ENCODE measurements around the gene ACTR6. TPM values are rescaled to one million over a fixed set of nuclear protein-coding genes. Genes with fewer than 3 reads are reported as not detected.

Gene ACTR6
- total RNA-seq, 1 experiment from 2014 or later: 26.9 TPM

- Histone ChIP-seq H3K4me3 (no peak overlapping the region), H3F3A (ENCODE audit: insufficient read depth, low read depth) (no peaks in the 10 kb centered on the region), H3K4me1 (replicated peaks; ENCODE audit: insufficient read depth) (no peaks in the 10 kb centered on the region), H3K27me3 (ENCODE audit: insufficient read depth, low read depth) (no peaks in the 10 kb centered on the region), H3K79me2 (ENCODE audit: low read depth) (no peaks in the 10 kb centered on the region), H2AFZ (no peak overlapping the region), H3K9me3 (ENCODE audit: insufficient read depth, low read depth) (no peaks in the 10 kb centered on the region), H3K4me2 (no peak overlapping the region), H3K27ac (no peak overlapping the region), H3K36me3 (ENCODE audit: low read depth) (peaks cover 6% of the 10 kb centered on the region), H3K9me2 (ENCODE audit: insufficient read depth) (no peaks in the 10 kb centered on the region), H4K20me1 (ENCODE audit: insufficient read depth) (no peaks in the 10 kb centered on the region; the same call in 1 of the 2 replicates)
- intact Hi-C loops (cut with micrococcal nuclease; ENCODE audit: unreplicated experiment): no loop called here
- no peak for DNase-seq
- ChIA-PET CTCF (no interaction called here), POLR2A (ENCODE audit: unreplicated experiment) (no interaction called here)
- TF ChIP-seq EZH2 (IDR thresholded peaks at IDR 0.05; ENCODE audit: low read depth) (no peak), CTCF (conservative IDR thresholded peaks at IDR 0.05) (no peak)
- no TSS peak for BruUV-seq (replicated peaks)
Observed at GRCh38 chr12:100213016-100213891, 12.6 kb downstream of the ACTR6 start.

GRCh38 chr12:100214518-100214917 lies 13.9 kb downstream of the ACTR6 start:
- intact Hi-C loops (cut with micrococcal nuclease; ENCODE audit: unreplicated experiment): no loop called here
- Histone ChIP-seq H3K27ac (no peak overlapping the region), H4K20me1 (ENCODE audit: insufficient read depth) (no peaks in the 10 kb centered on the region; the same call in 1 of the 2 replicates), H3K4me2 (no peak overlapping the region), H2AFZ (no peak overlapping the region), H3F3A (ENCODE audit: insufficient read depth, low read depth) (no peaks in the 10 kb centered on the region), H3K9me3 (ENCODE audit: insufficient read depth, low read depth) (no peaks in the 10 kb centered on the region), H3K4me3 (no peak overlapping the region), H3K79me2 (ENCODE audit: low read depth) (no peaks in the 10 kb centered on the region), H3K9me2 (ENCODE audit: insufficient read depth) (no peaks in the 10 kb centered on the region), H3K36me3 (ENCODE audit: low read depth) (peaks cover 11% of the 10 kb centered on the region), H3K27me3 (ENCODE audit: insufficient read depth, low read depth) (no peaks in the 10 kb centered on the region), H3K4me1 (replicated peaks; ENCODE audit: insufficient read depth) (no peaks in the 10 kb centered on the region)
- POLR2A ChIA-PET (ENCODE audit: unreplicated experiment): no interaction called here
- CTCF ChIA-PET: no interaction called here
- no TSS peak for BruUV-seq (replicated peaks)
- TF ChIP-seq CTCF (conservative IDR thresholded peaks at IDR 0.05): no peak
- no peak for TF ChIP-seq EZH2 (IDR thresholded peaks at IDR 0.05; ENCODE audit: low read depth)
- no peak for DNase-seq

GRCh38 chr12:100215209-100215608 lies 14.6 kb downstream of the ACTR6 start:
- Histone ChIP-seq H3K4me3 (no peak overlapping the region), H3K4me1 (replicated peaks; ENCODE audit: insufficient read depth) (no peaks in the 10 kb centered on the region), H3K79me2 (ENCODE audit: low read depth) (no peaks in the 10 kb centered on the region), H3F3A (ENCODE audit: insufficient read depth, low read depth) (no peaks in the 10 kb centered on the region), H3K4me2 (no peak overlapping the region), H4K20me1 (ENCODE audit: insufficient read depth) (no peaks in the 10 kb centered on the region; the same call in 1 of the 2 replicates), H3K36me3 (ENCODE audit: low read depth) (peaks cover 16% of the 10 kb centered on the region), H3K9me2 (ENCODE audit: insufficient read depth) (no peaks in the 10 kb centered on the region), H3K9me3 (ENCODE audit: insufficient read depth, low read depth) (no peaks in the 10 kb centered on the region), H3K27me3 (ENCODE audit: insufficient read depth, low read depth) (no peaks in the 10 kb centered on the region), H3K27ac (no peak overlapping the region), H2AFZ (no peak overlapping the region)
- ChIA-PET POLR2A (ENCODE audit: unreplicated experiment) (no interaction called here), CTCF (no interaction called here)
- TF ChIP-seq CTCF (conservative IDR thresholded peaks at IDR 0.05) (no peak), EZH2 (IDR thresholded peaks at IDR 0.05; ENCODE audit: low read depth) (no peak)
- no peak for DNase-seq
- intact Hi-C loops (cut with micrococcal nuclease; ENCODE audit: unreplicated experiment): no loop called here
- no TSS peak for BruUV-seq (replicated peaks)
